Liver (tissue), 9 donors: ENCODE data around the gene TRIL. TPM values are rescaled to one million over a fixed set of nuclear protein-coding genes. Genes with fewer than 3 reads are reported as not detected.

ENCODE experiments used
- DNase-seq: peaks from one replicate; pipeline ENCODE4 v3.0.0-alpha.2; 2017; ENCODE audit warnings: low spot score
- H3K27ac ChIP-seq, 2 donors: one replicate each; pipeline ENCODE4 v1.7.0; 2013; ENCODE audit warnings: inconsistent platforms in 2 of 2, low read length in 2 of 2, control low read depth in 1 of 2, low read depth in 1 of 2, mild to moderate bottlenecking in 1 of 2
- H3K27me3 ChIP-seq, 4 donors: one replicate each; pipeline versions ENCODE4 v1.6.1 to v1.7.0; 2013; ENCODE audit warnings: low read length in 3 of 4, inconsistent platforms in 1 of 4, mild to moderate bottlenecking in 1 of 4, moderate library complexity in 1 of 4; ENCODE audit not compliant: control insufficient read depth in 4 of 4, insufficient read depth in 4 of 4
- H3K36me3 ChIP-seq, 4 donors: one replicate each; pipeline versions ENCODE4 v1.6.1 to v1.7.0; 2013; ENCODE audit warnings: low read length in 3 of 4, mild to moderate bottlenecking in 3 of 4, low read depth in 1 of 4, moderate library complexity in 1 of 4; ENCODE audit not compliant: control insufficient read depth in 4 of 4, insufficient read depth in 3 of 4
- H3K4me1 ChIP-seq, 4 donors: one replicate each; pipeline versions ENCODE4 v1.6.1 to v1.7.0; 2013; ENCODE audit warnings: low read length in 3 of 4, mild to moderate bottlenecking in 3 of 4, moderate library complexity in 1 of 4; ENCODE audit not compliant: control insufficient read depth in 4 of 4, insufficient read depth in 4 of 4
- H3K4me3 ChIP-seq, 3 donors: one replicate each; pipeline versions ENCODE4 v1.6.1 to v1.7.0; 2013; ENCODE audit warnings: low read length in 3 of 3, control low read depth in 1 of 3, low read depth in 1 of 3, mild to moderate bottlenecking in 1 of 3
- H3K9ac ChIP-seq, 2 donors: one replicate each; pipeline ENCODE4 v1.7.0; 2013; ENCODE audit warnings: low read length in 2 of 2, mild to moderate bottlenecking in 2 of 2, moderate library complexity in 2 of 2, control low read depth in 1 of 2, low read depth in 1 of 2
- H3K9me3 ChIP-seq, 4 donors: one replicate each; pipeline versions ENCODE4 v1.6.1 to v1.7.0; 2013; ENCODE audit warnings: low read length in 3 of 4; ENCODE audit not compliant: control insufficient read depth in 4 of 4
- FOXA2 ChIP-seq: IDR thresholded peaks from 2 replicates; pipeline ENCODE4 v1.6.1; 2016; ENCODE audit warnings: antibody characterized with exemption
- GABPA ChIP-seq, 2 donors: IDR thresholded peaks in 1 of 2; conservative IDR thresholded peaks in 1 of 2; 2 replicates each; pipeline ENCODE4 v1.6.1; 2016; ENCODE audit warnings: antibody characterized with exemption in 2 of 2, mild to moderate bottlenecking in 1 of 2, moderate library complexity in 1 of 2
- HNF4A ChIP-seq, 2 donors: conservative IDR thresholded peaks; 2 replicates each; pipeline ENCODE4 v1.6.1; 2016; ENCODE audit warnings: antibody characterized with exemption in 2 of 2, mild to moderate bottlenecking in 2 of 2
- JUND ChIP-seq, 2 donors: IDR thresholded peaks; 2 replicates each; pipeline ENCODE4 v1.6.1; 2016; ENCODE audit warnings: antibody characterized with exemption in 2 of 2
- NR2F2 ChIP-seq: IDR thresholded peaks from 2 replicates; pipeline ENCODE4 v1.6.1; 2016; ENCODE audit warnings: antibody characterized with exemption
- RXRA ChIP-seq, 2 donors: IDR thresholded peaks; 2 replicates each; pipeline ENCODE4 v1.6.1; 2017 to 2018; ENCODE audit warnings: antibody characterized with exemption in 2 of 2, mild to moderate bottlenecking in 1 of 2
- SP1 ChIP-seq: IDR thresholded peaks from 2 replicates; pipeline ENCODE4 v1.6.1; 2018; ENCODE audit warnings: antibody characterized with exemption, mild to moderate bottlenecking
- TAF1 ChIP-seq: conservative IDR thresholded peaks from 2 replicates; pipeline ENCODE4 v1.6.1; 2016; ENCODE audit warnings: antibody characterized with exemption, mild to moderate bottlenecking
- YY1 ChIP-seq: IDR thresholded peaks from 2 replicates; pipeline ENCODE4 v1.6.1; 2016; ENCODE audit warnings: antibody characterized with exemption, mild to moderate bottlenecking
- WGBS: extraction: QIAGEN DNeasy Blood & Tissue Kit; methylation state at CpG from one replicate; pipeline ENCODE4 v1.1.7; 2013; 5-methylcytosine and 5-hydroxymethylcytosine counted together
- polyA plus RNA-seq, 2 donors: library from polyadenylated mRNA; stranded (reverse) in 1 of 2; unstranded in 1 of 2; fragments of 200-250 nt in 1 of 2; fragments of >200 nt in 1 of 2; fragmentation: Nextera tagmentation in 1 of 2; extraction: Ambion mirVana in 1 of 2; gene quantifications; one replicate each; pipeline versions ENCODE4 v1.2.1 to v1.2.3, GENCODE V29; 2013 to 2015
- total RNA-seq, 2 donors: library from RNA; depleted of rRNA; stranded (reverse); fragments of >200 nt; gene quantifications; one replicate each; pipeline ENCODE4 v1.2.3, GENCODE V29; 2014
- TF ChIP-seq, protein P1 (sequence below): IDR thresholded peaks from 2 replicates; pipeline ENCODE4 v1.6.1; 2016; ENCODE audit warnings: antibody characterized with exemption
- TF ChIP-seq, protein P2 (sequence below): IDR thresholded peaks from 2 replicates; pipeline ENCODE4 v1.6.1; 2016; ENCODE audit warnings: antibody characterized with exemption, mild to moderate bottlenecking
- TF ChIP-seq, protein P3 (sequence below): fragments of 150-350 bp; IDR thresholded peaks from 2 replicates; pipeline ENCODE4 v1.5.1; 2017; ENCODE audit warnings: improper control_type of control experiment, low read depth, low read length; ENCODE audit not compliant: missing input control
- TF ChIP-seq, protein P4 (sequence below): IDR thresholded peaks from 2 replicates; pipeline ENCODE4 v1.6.1; 2016; ENCODE audit warnings: antibody characterized with exemption
- donor health status: healthy.
- donor health status: healthy.
- donor health status: healthy.
- donor health status: healthy.
- donor health status: healthy.

The TRIL gene
- total and polyA plus RNA-seq, 4 donors, result 0.06 to 0.67 (median 0.35) TPM

DNA sequence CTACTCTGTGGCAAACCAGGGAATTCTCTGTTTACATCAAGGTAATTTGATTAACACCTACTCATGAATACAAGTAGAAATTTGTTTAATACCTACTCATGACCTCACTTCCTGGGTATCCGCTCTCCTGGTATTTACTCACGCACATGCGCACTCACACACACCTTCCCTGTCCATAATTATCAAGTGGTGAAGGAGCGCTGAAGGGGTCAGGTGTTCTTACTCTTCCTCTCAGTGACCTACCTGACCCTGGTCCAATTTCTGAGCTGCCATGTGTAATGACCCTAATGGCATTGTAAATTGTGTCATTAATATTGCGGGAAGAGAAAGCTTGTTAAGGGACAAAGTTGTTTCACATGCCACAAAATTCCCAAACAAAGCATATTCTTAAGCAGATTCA lies 41.3 kb upstream of the TRIL start:
- Histone ChIP-seq H3K36me3 (no peaks in the 10 kb centered on the region), H3K27ac (no peak overlapping the region), H3K9ac (no peak overlapping the region), H3K9me3 (no peaks in the 10 kb centered on the region), H3K4me1 (no peaks in the 10 kb centered on the region), H3K4me3 (no peak overlapping the region), H3K27me3 (no peaks in the 10 kb centered on the region)
- TF ChIP-seq JUND (IDR thresholded peaks at IDR 0.05), result no peak
- no peak for TF ChIP-seq GABPA (IDR thresholded peaks at IDR 0.05 in 1 of 2, conservative IDR thresholded peaks at IDR 0.05 in 1 of 2)
- TF ChIP-seq, protein P1, sequence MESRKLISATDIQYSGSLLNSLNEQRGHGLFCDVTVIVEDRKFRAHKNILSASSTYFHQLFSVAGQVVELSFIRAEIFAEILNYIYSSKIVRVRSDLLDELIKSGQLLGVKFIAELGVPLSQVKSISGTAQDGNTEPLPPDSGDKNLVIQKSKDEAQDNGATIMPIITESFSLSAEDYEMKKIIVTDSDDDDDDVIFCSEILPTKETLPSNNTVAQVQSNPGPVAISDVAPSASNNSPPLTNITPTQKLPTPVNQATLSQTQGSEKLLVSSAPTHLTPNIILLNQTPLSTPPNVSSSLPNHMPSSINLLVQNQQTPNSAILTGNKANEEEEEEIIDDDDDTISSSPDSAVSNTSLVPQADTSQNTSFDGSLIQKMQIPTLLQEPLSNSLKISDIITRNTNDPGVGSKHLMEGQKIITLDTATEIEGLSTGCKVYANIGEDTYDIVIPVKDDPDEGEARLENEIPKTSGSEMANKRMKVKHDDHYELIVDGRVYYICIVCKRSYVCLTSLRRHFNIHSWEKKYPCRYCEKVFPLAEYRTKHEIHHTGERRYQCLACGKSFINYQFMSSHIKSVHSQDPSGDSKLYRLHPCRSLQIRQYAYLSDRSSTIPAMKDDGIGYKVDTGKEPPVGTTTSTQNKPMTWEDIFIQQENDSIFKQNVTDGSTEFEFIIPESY, result no peak
- TF ChIP-seq, protein P2, sequence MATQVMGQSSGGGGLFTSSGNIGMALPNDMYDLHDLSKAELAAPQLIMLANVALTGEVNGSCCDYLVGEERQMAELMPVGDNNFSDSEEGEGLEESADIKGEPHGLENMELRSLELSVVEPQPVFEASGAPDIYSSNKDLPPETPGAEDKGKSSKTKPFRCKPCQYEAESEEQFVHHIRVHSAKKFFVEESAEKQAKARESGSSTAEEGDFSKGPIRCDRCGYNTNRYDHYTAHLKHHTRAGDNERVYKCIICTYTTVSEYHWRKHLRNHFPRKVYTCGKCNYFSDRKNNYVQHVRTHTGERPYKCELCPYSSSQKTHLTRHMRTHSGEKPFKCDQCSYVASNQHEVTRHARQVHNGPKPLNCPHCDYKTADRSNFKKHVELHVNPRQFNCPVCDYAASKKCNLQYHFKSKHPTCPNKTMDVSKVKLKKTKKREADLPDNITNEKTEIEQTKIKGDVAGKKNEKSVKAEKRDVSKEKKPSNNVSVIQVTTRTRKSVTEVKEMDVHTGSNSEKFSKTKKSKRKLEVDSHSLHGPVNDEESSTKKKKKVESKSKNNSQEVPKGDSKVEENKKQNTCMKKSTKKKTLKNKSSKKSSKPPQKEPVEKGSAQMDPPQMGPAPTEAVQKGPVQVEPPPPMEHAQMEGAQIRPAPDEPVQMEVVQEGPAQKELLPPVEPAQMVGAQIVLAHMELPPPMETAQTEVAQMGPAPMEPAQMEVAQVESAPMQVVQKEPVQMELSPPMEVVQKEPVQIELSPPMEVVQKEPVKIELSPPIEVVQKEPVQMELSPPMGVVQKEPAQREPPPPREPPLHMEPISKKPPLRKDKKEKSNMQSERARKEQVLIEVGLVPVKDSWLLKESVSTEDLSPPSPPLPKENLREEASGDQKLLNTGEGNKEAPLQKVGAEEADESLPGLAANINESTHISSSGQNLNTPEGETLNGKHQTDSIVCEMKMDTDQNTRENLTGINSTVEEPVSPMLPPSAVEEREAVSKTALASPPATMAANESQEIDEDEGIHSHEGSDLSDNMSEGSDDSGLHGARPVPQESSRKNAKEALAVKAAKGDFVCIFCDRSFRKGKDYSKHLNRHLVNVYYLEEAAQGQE, result no peak
- no peak for TF ChIP-seq FOXA2
- TF ChIP-seq SP1, result no peak
- TF ChIP-seq YY1, result no peak
- TF ChIP-seq, protein P3, sequence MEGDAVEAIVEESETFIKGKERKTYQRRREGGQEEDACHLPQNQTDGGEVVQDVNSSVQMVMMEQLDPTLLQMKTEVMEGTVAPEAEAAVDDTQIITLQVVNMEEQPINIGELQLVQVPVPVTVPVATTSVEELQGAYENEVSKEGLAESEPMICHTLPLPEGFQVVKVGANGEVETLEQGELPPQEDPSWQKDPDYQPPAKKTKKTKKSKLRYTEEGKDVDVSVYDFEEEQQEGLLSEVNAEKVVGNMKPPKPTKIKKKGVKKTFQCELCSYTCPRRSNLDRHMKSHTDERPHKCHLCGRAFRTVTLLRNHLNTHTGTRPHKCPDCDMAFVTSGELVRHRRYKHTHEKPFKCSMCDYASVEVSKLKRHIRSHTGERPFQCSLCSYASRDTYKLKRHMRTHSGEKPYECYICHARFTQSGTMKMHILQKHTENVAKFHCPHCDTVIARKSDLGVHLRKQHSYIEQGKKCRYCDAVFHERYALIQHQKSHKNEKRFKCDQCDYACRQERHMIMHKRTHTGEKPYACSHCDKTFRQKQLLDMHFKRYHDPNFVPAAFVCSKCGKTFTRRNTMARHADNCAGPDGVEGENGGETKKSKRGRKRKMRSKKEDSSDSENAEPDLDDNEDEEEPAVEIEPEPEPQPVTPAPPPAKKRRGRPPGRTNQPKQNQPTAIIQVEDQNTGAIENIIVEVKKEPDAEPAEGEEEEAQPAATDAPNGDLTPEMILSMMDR, result no peak
- 89% methylated on average over 5 of the region's 5 CpGs for WGBS
- DNase-seq, result no peak

DNA sequence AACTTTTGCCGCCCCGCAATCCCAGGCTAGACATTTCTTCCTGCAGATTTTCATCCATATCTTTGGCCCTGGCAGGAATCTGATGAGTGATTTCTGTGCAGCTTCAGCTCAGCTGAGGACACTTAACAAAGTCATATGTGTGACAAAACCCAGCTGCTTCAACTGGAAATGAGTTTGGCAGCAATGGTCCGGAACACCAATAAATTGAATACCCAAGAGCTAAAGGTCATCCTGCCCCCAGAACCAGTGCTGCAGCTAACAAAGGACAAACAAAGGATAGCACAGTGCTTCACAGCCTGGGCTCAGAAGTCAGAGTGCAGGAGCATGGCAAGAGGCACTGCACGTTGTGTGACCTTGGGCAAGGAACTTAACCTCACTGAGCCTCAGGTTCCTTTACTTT lies 40.0 kb upstream of the TRIL start:
- H3K4me1 ChIP-seq, result no peaks in the 10 kb centered on the region
- no peak overlapping the region for H3K9ac ChIP-seq

DNA sequence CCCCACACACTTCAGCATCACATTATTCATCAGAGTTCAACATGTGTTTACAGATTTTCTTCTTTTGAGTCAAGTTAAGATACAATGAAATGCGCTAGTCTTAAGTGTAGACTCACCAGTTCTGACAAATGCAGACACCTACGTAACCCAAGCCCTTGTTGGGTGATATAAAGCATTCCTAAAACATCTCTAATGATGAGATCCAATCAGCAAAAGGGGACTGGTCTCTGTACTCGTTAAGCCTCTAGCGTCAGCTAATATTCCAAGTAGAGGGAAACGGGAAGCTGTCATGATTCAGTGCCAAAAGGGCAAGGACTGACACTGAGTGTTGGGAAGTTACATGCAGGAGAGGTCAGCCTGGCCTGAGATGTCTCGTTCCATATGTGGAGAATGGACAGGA lies 38.7 kb upstream of the TRIL start:
- TF ChIP-seq, protein P4, sequence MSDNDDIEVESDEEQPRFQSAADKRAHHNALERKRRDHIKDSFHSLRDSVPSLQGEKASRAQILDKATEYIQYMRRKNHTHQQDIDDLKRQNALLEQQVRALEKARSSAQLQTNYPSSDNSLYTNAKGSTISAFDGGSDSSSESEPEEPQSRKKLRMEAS, result no peak
- peak; percentile 76 for TF ChIP-seq NR2F2
- no peak for TF ChIP-seq TAF1
- Histone ChIP-seq H3K9me3 (no peaks in the 10 kb centered on the region), H3K4me3 (no peak overlapping the region), H3K27me3 (no peaks in the 10 kb centered on the region), H3K27ac (no peak overlapping the region), H3K4me1 (no peaks in the 10 kb centered on the region), H3K9ac (no peak overlapping the region), H3K36me3 (no peaks in the 10 kb centered on the region)
- 81% methylated on average over 6 of the region's 6 CpGs for WGBS
- no peak for DNase-seq

More for the DNA sequence above, 40.0 kb upstream of the TRIL start:
- Histone ChIP-seq H3K27ac (no peak overlapping the region), H3K36me3 (no peaks in the 10 kb centered on the region), H3K4me3 (no peak overlapping the region), H3K9me3 (no peaks in the 10 kb centered on the region), H3K27me3 (no peaks in the 10 kb centered on the region)
- peak; percentile 86 for TF ChIP-seq NR2F2
- no peak for TF ChIP-seq HNF4A (conservative IDR thresholded peaks at IDR 0.05)
- no peak for TF ChIP-seq RXRA (IDR thresholded peaks at IDR 0.05)
- no peak for TF ChIP-seq GABPA (IDR thresholded peaks at IDR 0.05 in 1 of 2, conservative IDR thresholded peaks at IDR 0.05 in 1 of 2)
- TF ChIP-seq SP1, result no peak
- DNase-seq, result no peak
- WGBS, result 81% methylated on average over 4 of the region's 4 CpGs
